Uterus (tissue), 4 donors: ENCODE results near the gene INHA. TPM values are rescaled to one million over a fixed set of nuclear protein-coding genes. Genes with fewer than 3 reads are reported as not detected.

Source experiments
- DNase-seq, 2 donors: peaks; one replicate each; pipeline ENCODE4 v3.0.0-alpha.2; 2019 to 2020
- H3K27ac ChIP-seq, 2 donors: fragments of 200-600 bp; sonication (generic); 1 replicate in 1 of 2; 2 replicates in 1 of 2; pipeline ENCODE4 v1.5.1; 2016 to 2018
- H3K27me3 ChIP-seq, 2 donors: fragments of 200-600 bp; sonication (generic); one replicate each; pipeline ENCODE4 v1.5.1; 2018 to 2019; ENCODE audit warnings: control low read depth in 1 of 2
- H3K36me3 ChIP-seq, 2 donors: fragments of 200-600 bp; sonication (generic); one replicate each; pipeline ENCODE4 v1.5.1; 2019; ENCODE audit warnings: control low read depth in 1 of 2
- H3K4me1 ChIP-seq, 2 donors: fragments of 200-600 bp; sonication (generic); one replicate each; pipeline ENCODE4 v1.5.1; 2018 to 2019; ENCODE audit warnings: control low read depth in 1 of 2
- H3K4me3 ChIP-seq, 2 donors: fragments of 200-600 bp; sonication (generic); 1 replicate in 1 of 2; 2 replicates in 1 of 2; pipeline ENCODE4 v1.5.1; 2018 to 2019; ENCODE audit warnings: mild to moderate bottlenecking in 1 of 2
- H3K9me3 ChIP-seq, 2 donors: fragments of 200-600 bp; sonication (generic); one replicate each; pipeline ENCODE4 v1.5.1; 2019; ENCODE audit warnings: control low read depth in 1 of 2
- POLR2A ChIP-seq, 2 donors: fragments of 450-650 bp; IDR thresholded peaks; one replicate each; pipeline ENCODE4 v1.6.1; 2016; ENCODE audit warnings: antibody characterized with exemption in 2 of 2, mild to moderate bottlenecking in 1 of 2, moderate library complexity in 1 of 2
- intact Hi-C: fragments of 100-400 bp; cut with DNase I; formaldehyde crosslinking; loops from one replicate; pipeline ENCODE4 v1.15.1; 2023; ENCODE audit warnings: low total_unique reads
- total RNA-seq, 4 donors: library from RNA; depleted of rRNA in 3 of 4; stranded (reverse); fragments of >200 nt in 3 of 4; gene quantifications; one replicate each; pipeline versions ENCODE4 v1.1.0 to v1.2.4, GENCODE V29; 2014 to 2023
- TF ChIP-seq, protein P1 (sequence below), 4 experiments: fragments of 200-600 bp in 2 of 4; fragments of 450-650 bp in 2 of 4; sonication (generic) in 2 of 4; IDR thresholded peaks; one replicate each; pipeline ENCODE4 v1.5.1; 2016 to 2019; ENCODE audit warnings: antibody characterized with exemption in 4 of 4, mild to moderate bottlenecking in 2 of 4, moderate library complexity in 1 of 4
- donor health status: DM: yes; HTN: yes; CAD: no.

INHA gene
- total RNA-seq, 4 donors from 2014 or later = 2.4 TPM; not detected in 3

DNA sequence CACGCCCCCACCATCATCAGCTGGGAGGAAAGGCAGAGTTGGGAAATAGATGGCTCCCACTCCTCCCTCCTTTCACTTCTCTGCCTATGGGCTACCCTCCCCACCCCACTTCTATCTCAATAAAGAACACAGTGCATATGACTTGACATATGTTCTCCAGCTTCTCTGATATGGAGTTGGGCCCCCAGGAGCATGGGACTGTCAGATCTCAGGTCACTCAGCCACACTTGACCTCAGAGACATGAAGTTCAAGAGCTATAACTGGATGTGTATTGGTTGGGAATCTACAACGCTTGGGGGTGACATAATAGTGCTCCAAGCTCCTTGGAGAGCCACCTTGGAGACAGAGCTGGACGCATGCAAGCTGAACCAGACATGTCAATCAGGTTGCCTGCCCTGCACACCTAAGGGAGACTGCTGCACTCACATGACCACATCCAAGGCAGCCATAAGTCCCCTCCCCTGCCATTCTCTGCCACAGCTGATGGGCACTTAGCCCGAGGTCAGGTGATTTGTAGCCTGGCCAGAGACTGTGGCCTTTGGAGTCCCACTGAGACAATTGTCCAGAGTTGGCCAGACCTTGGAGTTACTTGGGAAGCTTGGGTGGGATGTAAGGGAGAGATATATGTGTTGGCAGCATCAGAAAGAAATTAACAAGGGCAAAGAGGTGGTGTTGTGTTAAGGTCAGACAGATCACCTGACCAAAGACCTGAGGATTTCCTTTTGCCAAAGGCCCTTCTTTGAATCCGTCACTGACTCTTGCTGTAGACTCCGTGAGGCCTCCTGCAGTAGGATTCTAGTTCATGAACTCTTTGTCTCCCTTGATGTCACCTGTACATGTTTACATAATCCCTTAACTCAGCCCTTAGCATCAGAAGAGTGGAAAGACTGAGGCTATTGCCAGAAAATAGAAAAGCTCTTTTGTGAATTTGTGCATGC lies 3.7 kb downstream of the INHA start:
- Histone ChIP-seq H3K27me3 (no peaks in the 10 kb centered on the region), H3K4me3 (no peak overlapping the region), H3K27ac (no peak overlapping the region), H3K4me1 (no peaks in the 10 kb centered on the region), H3K9me3 (no peaks in the 10 kb centered on the region), H3K36me3 (no peaks in the 10 kb centered on the region)
- no peak for TF ChIP-seq POLR2A (IDR thresholded peaks at IDR 0.05)
- TF ChIP-seq, protein P1, sequence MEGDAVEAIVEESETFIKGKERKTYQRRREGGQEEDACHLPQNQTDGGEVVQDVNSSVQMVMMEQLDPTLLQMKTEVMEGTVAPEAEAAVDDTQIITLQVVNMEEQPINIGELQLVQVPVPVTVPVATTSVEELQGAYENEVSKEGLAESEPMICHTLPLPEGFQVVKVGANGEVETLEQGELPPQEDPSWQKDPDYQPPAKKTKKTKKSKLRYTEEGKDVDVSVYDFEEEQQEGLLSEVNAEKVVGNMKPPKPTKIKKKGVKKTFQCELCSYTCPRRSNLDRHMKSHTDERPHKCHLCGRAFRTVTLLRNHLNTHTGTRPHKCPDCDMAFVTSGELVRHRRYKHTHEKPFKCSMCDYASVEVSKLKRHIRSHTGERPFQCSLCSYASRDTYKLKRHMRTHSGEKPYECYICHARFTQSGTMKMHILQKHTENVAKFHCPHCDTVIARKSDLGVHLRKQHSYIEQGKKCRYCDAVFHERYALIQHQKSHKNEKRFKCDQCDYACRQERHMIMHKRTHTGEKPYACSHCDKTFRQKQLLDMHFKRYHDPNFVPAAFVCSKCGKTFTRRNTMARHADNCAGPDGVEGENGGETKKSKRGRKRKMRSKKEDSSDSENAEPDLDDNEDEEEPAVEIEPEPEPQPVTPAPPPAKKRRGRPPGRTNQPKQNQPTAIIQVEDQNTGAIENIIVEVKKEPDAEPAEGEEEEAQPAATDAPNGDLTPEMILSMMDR (IDR thresholded peaks at IDR 0.05) = no peak
- intact Hi-C loops = no loop called here
- DNase-seq = no peak

DNA sequence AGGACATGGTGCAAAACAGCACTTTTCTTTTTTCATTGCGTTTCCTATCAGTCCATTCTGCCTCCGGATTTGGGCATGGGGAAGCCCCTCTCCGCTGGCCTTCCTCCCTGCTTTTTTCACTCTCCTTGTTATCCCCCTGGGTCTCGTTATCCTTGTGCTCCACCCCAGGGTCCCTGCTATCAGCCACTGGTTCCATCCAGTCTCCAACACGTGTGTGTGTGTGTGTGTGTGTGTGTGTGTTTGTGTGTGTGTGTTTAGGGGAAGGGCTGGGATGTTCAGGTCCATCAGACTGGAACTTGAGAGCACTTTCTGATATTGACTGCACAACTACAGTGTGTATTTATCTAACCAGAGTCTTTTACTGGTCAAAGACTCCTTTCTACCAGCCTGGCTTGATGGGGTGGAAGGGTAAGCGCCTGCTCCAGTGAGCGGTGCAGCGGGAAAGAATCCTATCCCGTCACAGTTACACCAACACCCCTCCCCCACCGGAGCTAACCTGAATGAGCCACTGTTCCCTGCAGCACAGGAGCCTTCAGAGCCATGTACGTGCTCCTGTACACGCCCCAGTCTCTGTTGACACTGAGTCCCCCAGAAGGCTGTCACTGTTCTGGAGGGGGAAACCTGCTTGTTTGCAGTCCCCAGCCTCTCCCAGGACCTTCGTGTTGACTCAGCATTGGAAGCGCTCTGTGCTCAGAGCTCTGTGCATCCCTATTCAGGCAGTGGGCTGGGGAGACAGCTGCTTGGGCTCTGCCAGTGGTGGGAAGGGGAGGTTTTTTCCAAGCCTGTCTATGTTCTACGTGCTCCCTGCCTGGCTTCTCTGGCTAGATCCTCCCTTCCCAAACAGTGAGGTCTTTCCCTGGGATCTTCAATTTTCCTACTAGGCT lies 4.6 kb downstream of the INHA start:
- H3K4me1 ChIP-seq = no peaks in the 10 kb centered on the region
- TF ChIP-seq, protein P1 (IDR thresholded peaks at IDR 0.05) = no peak
- TF ChIP-seq POLR2A (IDR thresholded peaks at IDR 0.05) = no peak
- H3K9me3 ChIP-seq = no peaks in the 10 kb centered on the region
- intact Hi-C loops = no loop called here
- H3K27me3 ChIP-seq = no peaks in the 10 kb centered on the region
- no peak for DNase-seq
- H3K36me3 ChIP-seq = no peaks in the 10 kb centered on the region
- H3K4me3 ChIP-seq = no peak overlapping the region
- no peak overlapping the region for H3K27ac ChIP-seq

DNA sequence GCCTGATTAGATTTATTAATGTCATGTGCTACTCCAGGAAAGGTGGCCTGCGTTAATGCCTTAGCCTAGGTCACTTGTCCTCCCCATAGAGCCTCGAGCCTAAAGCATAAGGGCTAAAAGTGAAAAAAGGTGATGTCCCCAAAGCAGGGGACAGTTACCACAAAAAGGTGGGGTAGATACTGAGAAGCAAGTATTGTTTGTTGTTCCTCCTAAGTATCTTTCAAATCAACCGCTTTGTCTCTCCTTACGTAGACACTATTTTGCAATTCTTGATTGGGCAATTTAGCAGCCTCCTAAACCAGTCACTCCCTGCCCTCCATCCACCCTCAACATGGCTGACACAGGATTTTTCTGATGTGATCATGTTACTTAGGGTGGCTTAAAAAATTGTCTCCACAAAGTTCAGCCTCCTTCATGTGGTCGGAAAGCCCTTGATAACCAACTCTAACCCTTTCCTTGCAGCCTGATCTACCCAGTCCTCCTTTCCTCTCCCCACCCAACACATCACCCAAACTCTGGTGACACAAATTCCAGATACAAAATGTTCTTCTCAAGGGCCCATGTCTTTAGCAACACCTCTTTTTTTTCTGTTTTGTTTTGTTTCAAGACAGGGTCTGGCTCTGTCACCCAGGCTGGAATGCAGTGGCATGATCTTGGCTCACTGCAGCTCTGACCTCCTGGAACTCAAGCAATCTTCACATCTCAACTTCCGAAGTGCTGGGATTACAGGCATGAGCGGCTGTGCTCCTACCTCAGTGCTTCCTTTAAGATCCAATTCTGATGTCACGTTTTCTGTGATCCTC lies 6.9 kb downstream of the INHA start:
- Histone ChIP-seq H3K4me3 (no peak overlapping the region), H3K27me3 (no peaks in the 10 kb centered on the region), H3K27ac (no peak overlapping the region), H3K9me3 (no peaks in the 10 kb centered on the region), H3K4me1 (no peaks in the 10 kb centered on the region), H3K36me3 (no peaks in the 10 kb centered on the region)
- no peak for DNase-seq
- intact Hi-C loops = no loop called here
- TF ChIP-seq POLR2A (IDR thresholded peaks at IDR 0.05) = no peak
- TF ChIP-seq, protein P1 (IDR thresholded peaks at IDR 0.05) = no peak

DNA sequence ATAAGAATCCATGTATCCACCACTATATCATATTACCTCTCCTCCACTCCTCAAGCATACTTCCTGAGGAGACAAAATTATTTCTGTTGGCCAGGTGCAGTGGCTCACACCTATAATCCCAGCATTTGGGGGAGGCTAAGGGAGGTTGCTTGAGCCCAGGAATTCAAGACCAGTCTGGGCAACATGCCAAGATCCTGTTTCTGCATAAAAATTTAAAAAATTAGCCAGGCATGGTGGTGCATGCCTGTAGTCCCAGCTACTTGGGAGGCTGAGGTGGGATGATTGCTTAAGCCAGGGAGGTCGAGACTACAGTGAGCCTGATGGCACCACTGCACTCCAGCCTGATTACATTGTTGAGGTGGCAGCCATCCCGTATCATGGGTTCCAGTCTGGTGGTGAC lies 9.2 kb downstream of the INHA start:
- no peak for TF ChIP-seq POLR2A (IDR thresholded peaks at IDR 0.05)
- TF ChIP-seq, protein P1 (IDR thresholded peaks at IDR 0.05) = no peak
- no peak overlapping the region for H3K27ac ChIP-seq
- no peaks in the 10 kb centered on the region for H3K4me1 ChIP-seq
- intact Hi-C loops = no loop called here
- no peaks in the 10 kb centered on the region for H3K9me3 ChIP-seq
- H3K36me3 ChIP-seq = no peaks in the 10 kb centered on the region
- DNase-seq = no peak
- no peak overlapping the region for H3K4me3 ChIP-seq
- no peaks in the 10 kb centered on the region for H3K27me3 ChIP-seq
